CD4-positive, alpha-beta T cell treated with Interleukin-4 for 4 hours (primary cell): ENCODE results near the gene SCN5A.

ENCODE experiments used
- DNase-seq: peaks from one replicate; pipeline ENCODE4 v3.0.0-alpha.2; 2020

The SCN5A gene

DNA sequence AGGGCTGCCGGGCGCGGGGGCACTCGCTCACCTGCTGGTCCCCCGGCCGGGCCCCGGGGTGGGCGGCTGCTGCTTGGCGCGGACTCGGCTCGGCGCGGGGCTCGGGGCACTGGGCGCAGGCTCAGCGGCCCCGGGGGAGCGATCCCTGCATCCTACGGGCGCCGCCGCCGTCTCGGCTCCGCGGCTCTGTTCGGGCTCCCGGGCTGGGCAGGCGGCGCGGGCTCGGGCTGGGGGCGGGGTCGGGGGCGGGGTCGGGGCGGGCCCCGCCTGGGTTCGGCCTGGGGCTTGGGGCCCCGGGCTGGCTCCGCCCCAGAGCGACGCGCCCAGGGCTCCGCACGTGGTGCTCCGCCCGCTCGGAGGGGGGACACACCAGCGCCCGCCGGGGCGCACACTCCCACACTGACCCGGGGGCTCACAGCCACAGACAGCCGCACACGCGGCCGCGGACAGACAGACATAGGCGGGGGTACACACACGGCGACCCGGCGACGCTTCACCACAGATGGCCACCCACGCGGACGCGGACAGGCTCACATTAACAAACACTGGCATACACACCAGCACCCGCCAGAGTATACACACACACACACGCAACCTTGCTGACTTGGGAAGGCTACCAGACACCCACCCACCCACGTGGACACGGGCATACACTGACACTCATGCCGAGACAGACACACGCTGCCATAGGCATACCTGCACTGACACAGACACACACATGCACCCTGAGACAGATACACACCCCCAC lies at the start of gene SCN5A:
Gene SCN5A, minus strand, starts transcription at position 188 of the 748 bp plus-strand sequence. CDS start 16,380 bp downstream, outside the sequence.
- DNase-seq, result peak; percentile 22

DNA sequence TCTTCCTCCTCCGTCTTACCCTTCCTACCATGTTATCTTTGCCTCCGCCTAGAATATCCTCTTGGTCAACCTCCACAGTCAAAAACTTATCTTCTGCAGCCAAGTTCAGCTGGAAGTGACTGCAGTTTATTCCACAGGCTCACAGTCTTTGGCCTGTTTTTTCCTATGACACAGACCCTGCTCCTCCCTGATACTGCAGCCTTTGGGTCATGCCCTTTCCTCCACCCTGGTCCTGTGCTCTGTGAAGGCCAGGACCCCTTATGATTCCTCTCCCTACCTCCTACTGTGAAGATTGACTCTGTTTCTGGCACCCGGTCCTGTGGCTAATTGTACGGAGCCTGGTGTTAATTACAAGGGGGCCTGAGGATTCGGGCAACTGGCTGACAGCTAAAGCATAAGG lies 49.3 kb upstream of the SCN5A start:
- no peak for DNase-seq

DNA sequence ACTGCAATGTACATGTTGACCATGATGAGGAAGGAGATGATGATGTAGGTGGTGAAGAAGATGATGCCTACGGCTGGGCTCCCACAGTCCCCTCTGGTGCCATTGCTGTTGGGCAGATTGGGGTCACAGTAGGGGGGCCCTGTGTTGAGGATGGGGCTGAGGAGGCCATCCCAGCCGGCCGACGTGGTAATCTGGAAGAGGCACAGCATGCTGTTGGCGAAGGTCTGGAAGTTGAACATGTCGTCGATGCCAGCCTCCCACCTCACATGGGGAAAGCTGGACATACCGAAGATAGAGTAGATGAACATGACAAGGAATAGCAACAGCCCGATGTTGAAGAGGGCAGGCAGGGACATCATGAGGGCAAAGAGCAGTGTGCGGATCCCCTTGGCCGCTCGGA lies 48.6 kb upstream of the SCN5A start:
- no peak for DNase-seq

- no peak for DNase-seq
Measured at GRCh38 chr3:38696034-38696433, 46.5 kb upstream of the SCN5A start.

GRCh38 chr3:38690185-38690584 lies 40.7 kb upstream of the SCN5A start:
- no peak for DNase-seq

DNA sequence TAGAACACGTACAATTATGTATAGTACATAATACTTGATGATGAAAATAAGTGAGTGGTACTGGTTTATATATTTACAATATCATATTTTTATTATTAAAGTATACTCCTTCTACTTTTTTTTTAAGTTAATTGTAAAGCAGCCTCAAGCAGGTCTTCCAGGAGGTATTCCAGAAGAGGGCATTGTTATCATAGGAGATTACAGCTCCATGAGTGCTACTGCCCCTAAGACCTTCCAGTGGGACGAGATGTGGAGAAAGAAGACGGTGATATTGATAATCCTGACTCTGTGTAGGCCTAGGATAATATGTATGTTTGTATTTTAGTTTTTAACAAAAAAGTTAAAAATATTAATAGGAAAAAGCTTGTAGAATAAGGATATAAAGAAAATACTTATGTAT lies 40.3 kb upstream of the SCN5A start:
- no peak for DNase-seq

GRCh38 chr3:38689346-38689745 lies 39.9 kb upstream of the SCN5A start:
- no peak for DNase-seq

- no peak for DNase-seq
Measured at GRCh38 chr3:38687321-38687720, 37.8 kb upstream of the SCN5A start.

DNA sequence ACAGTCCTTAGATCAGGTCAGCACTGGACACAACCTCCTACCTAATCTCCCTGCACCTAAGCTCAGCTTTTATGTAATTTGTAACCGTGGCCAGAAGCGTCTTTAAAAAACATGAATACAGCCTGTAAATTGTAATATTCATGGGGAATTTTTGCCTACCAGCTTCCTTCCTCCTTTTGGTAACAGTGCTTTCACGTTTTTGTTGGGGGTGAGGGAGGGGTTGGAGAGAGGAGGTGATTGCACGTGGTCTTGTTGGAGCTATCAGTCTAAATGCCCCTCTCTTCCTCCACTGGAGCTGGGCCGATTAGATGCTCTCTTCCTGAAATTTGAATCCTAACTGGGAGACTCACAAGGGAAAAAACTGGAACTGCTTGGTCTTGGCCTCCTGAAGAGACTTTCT lies 35.1 kb upstream of the SCN5A start:
- DNase-seq, result no peak

DNA sequence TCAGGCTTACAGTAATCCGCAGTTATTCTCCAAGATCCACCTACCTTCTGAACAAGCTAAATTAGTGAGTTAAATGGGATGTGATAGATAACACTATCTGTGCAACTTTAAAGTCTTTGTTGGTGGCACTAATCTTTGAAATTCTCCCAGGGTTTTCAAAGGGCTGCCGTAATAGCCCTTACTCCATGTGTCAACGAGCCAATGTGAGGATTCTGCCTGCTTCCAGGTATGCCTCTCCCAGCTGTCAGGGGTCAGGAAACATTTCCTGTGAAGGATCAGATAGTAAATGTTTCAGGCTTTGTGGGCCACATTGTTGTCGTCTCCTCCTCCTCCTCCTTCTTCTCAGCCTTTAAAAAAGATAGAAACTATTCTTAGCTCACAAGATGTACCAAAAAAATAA lies 20.2 kb upstream of the SCN5A start:
- DNase-seq, result no peak

DNA sequence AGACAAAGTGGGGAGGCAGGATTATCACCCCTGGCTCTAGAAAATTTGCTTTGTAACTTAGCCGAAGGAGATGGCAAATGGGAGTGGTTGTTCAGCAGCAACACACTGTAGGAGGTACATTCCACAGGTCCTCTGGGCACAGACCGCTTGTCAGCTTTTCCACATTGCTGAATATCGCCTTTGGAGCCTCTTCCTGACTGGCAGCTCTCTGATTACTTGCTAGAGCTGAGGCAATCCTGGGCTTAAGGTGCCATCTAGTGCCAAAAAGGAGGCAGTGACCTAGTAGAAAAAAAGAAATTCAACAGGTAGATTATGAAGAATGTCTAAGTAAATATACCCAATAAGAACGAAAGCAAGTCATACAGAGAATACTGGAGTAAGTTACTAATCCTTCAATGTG lies 13.1 kb upstream of the SCN5A start:
- DNase-seq, result no peak

DNA sequence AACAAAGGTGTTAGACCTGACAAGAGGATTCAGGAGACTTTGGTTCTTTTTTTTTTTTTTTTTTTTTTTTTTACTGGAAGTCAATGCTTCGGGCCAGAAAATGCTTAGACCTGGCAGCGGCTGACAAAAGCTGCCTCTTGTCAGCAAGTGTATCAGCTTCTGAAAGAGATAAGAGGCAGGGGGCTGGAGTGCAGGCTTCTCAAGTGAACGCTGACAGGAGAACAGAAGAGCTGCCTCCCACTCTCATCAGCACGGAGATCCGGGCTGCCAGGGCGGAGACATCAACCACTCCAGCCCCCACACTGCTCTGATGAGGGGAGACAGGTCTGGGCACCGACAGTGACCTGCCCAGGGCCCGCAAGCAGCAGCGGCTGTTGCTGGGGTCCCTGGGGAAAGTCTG lies 9.4 kb upstream of the SCN5A start:
- DNase-seq, result no peak

DNA sequence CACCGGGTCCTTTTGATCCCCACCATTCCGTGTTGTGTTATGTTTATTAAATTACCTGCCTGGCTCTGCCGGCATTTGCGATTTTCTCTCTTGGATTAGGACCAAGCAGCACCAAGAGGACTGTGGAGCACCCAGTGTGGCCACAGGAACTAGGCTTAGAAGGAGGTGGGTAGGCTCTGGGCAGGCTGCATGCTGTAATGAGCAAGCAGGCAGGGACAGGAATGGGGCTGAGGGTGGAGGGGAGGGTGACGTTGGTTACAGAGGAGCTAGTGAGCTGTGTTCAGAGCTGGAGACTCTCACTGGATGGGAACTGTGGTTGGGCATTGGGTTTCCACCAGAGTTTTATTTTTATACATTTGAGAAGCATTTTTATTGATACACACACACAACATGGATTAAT lies 7.9 kb upstream of the SCN5A start:
- no peak for DNase-seq

GRCh38 chr3:38655708-38656300 lies 6.3 kb upstream of the SCN5A start:
- DNase-seq, result peak; percentile 45

DNA sequence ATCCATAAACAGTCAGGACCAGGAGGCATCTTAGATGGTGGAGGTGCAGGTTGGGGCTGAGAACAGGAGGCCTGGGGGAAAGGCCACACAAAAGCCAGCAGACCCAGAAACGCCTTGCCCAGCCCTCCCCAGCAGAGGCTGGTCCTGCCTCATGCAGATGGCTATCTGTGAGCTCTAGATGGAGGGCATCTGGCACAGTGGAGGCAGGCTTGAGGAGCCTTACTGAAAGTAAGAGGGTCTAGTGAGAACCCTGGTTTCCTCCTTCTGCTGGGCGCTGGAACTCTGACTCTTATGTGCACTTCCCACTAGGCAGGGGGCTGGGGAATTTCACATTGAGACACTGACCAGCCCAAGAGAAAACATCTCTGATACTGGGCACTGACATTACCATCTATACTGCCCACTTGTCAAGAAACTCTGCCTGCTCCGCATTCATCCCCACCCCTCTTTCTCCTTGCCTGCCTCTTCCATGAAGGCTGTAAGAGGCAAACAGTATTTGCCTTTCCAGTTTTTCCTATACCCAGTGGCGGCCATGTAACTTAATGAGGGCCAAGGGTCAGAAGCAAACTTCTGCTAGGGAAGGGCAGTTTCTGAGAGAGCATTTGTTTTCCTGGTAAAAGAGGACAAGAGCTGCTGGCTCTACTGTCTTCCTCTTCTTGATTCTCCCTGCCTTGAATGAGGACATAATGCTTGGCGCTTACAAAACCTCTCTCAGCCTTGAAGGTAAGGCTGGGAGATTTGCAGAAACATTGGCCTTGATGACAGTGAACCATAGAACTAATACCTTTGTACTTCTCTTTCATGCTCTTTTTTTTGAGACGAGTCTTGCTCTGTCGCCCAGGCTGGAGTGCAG lies 4.4 kb upstream of the SCN5A start:
- no peak for DNase-seq

- DNase-seq, result no peak
Measured at GRCh38 chr3:38652934-38653333, 3.4 kb upstream of the SCN5A start.

- DNase-seq, result peak; percentile 70
Measured at GRCh38 chr3:38651153-38651789, 1.8 kb upstream of the SCN5A start.

- DNase-seq, result no peak
Measured at GRCh38 chr3:38650248-38650951, 913 bp upstream of the SCN5A start.

GRCh38 chr3:38648659-38649499 lies 608 bp downstream of the SCN5A start:
- DNase-seq, result no peak

- DNase-seq, result no peak
Measured at GRCh38 chr3:38648024-38648658, 1.3 kb downstream of the SCN5A start.
